PC-3 (cell line): ENCODE measurements around the gene DEFB129.

Source experiments
- CTCF ChIP-seq: fragments of 300-600 bp; sonication (generic); conservative IDR thresholded peaks from 2 replicates; pipeline ENCODE4 v1.5.1; 2017; ENCODE audit warnings: antibody characterized with exemption, low read depth, mild to moderate bottlenecking, low read length
- EZH2phosphoT487 ChIP-seq: fragments of 300-600 bp; sonication (generic); IDR thresholded peaks from 2 replicates; pipeline ENCODE4 v1.6.1; 2018; ENCODE audit warnings: mild to moderate bottlenecking, antibody characterized with exemption, low read length, borderline replicate concordance

- TF ChIP-seq EZH2phosphoT487 (no peak), CTCF (no peak)
These were observed 44.0 kb downstream of the DEFB129 start for GRCh38 chr20:271069-271468.
